RPMI7951 (cell line): ENCODE data around the gene TENM4. TPM values are rescaled to one million over a fixed set of nuclear protein-coding genes. Genes with fewer than 3 reads are reported as not detected.

Experiments used
- DNase-seq: peaks from one replicate; pipeline ENCODE4 v3.0.0-alpha.2; 2012; ENCODE audit warnings: low read depth
- total RNA-seq: library from RNA; depleted of rRNA; stranded (reverse); fragments of >200 nt; shearing (Covaris generic); gene quantifications from 2 replicates; pipeline ENCODE4 v1.2.3, GENCODE V29; 2014

The TENM4 gene
- total RNA-seq, 1 experiment from 2014 or later = 25.1 TPM

DNA sequence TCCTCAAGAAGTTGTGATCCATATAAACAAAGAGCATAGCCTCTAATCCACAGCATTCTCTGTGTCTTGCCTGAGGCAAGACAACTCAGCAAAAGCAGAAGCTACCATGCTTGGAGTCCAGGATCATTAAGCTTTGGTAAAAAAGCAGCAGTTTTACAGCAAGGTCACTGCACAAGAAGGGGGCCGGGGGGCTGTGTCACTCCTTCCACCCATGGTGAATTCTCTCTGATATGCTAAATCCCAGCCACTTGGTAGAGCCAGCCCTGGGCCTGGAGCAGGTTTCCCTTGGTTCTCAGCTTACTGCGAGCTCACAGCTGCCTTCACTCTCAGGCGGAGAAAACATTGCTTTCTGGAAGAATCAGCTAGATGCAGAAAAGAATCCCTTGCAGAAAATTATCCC, 144.7 kb downstream of the TENM4 start:
- DNase-seq = peak; percentile 81

GRCh38 chr11:79294845-79295731, 145.7 kb downstream of the TENM4 start:
- DNase-seq = peak; percentile 55

DNA sequence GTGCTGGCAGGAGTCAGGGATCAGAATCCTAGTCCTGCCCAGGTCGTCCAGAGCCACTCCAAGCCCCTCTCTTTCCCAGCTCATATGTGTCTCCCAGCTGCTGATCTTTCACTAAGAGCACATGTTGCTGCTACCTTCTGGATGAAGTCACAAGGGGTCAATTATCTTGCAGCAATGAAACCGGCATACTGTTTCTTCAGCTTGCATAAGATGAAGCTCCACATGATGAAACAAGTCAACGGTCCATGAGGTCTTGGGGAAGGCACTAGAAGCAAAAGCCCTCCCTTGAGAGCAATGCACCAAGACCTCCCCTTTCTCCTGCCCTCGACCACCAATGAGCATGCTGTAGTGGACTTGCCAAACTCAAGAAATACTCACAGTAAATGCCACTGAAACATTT, 148.9 kb downstream of the TENM4 start:
- no peak for DNase-seq

DNA sequence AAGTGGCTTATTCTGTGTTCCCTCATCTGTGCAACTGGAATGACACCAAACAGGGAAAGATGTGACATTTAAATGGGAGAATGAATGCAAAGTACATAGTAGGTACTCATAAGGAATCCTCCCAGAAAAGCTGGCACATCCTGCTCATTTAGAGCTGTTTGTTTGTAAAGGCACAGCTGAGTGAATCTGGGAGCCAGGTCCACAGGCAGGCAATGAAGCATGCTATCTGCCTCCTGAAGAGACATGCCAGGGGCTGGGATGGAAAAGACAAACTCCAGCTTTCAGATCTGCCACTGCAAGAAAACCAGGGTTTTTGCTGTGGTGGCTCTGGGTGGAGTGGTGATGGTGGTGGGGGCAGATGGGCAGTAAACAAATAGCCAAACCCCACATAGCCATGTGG, 150.1 kb downstream of the TENM4 start:
- DNase-seq = no peak

DNA sequence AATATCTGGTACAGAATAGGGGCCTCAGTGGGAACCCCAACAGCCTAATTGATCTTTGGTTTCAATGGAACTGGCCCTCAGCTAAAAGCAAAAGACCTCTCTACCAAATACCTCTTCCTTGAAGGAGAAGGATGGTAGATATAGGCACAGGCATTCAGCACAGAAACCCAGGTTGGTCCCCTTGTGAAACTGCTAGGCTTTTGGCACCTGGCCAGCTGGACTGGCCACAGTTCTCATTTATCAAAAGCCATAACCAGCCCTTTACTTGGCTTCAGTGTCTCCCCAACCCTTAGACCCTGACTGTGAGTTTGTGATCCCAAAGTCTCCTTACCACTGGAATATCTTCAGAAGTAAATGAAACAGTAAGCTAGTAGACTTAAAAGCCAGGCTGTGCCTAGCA, 152.9 kb downstream of the TENM4 start:
- DNase-seq = no peak

DNA sequence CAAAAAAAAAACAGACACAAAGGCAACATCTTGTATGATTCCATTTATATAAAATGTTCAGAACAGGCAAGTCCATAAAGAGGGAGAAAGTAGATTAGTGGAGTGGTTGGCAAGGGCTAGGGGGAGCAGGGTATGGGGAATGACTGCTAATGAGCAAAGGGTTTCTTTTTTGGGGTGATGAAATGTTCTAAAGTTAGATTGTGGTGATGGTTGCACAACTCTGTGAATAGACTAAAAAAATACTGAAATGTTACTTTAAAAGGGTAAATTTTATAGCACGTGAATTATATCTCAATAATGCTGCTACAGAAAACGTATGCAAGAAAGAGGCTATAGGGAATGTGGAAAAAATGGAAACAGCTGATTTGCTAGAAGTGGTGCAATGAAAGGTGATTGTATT, 155.1 kb downstream of the TENM4 start:
- DNase-seq = no peak

GRCh38 chr11:79276736-79277325, 164.0 kb downstream of the TENM4 start:
- no peak for DNase-seq

GRCh38 chr11:79274636-79275331, 166.0 kb downstream of the TENM4 start:
- peak; percentile 83 for DNase-seq

GRCh38 chr11:79273781-79274180, 167.0 kb downstream of the TENM4 start:
- DNase-seq = no peak

GRCh38 chr11:79269611-79270307, 171.1 kb downstream of the TENM4 start:
- DNase-seq = no peak

GRCh38 chr11:79266396-79266795, 174.4 kb downstream of the TENM4 start:
- no peak for DNase-seq

DNA sequence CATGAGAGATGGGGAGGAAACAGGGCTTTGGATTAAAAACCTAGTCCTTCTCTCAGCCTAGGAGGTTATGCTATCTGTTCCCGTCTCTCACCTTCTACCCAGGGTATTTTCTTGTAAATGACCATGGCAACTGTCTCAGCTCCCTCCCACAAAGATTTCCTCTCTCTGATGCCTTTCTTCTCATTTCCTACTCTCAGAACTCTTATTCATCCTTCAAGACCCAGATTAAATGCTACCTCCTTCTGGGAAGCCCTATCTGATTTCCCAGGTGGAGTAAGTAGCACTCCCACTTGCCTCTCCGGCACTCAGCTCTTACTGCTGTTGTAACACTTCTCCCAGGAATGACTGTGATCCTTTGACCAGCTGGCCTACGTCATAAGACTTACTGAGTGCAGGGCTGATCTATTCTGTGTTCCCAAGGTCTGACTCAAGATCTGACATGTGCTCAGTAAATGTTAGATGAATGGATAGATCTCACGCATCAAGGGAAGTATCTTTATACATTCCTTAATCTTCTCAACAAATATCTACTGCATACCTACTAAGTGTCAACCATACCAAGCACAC, 175.0 kb downstream of the TENM4 start:
- peak; percentile 24 for DNase-seq

GRCh38 chr11:79264284-79264683, 176.5 kb downstream of the TENM4 start:
- DNase-seq = no peak

DNA sequence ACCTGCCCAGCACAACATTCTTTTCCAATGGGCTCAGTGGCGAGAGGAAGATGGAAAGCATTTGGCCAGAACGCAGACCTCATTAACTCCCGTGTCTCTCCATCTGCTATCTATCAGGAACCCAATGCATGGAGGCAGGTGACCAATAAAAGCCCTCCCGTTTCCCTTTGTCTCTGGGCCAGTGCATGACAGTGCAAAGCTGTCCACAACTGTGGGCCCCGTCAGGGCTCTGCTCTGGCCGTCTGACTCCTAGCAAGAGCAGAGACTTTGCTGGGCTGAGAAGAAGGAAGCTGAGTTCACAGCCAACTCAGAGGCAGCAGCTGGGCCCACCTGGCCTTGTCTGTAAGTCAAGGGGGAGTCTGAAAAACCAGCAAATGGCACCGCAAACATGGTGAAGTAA, 177.8 kb downstream of the TENM4 start:
- peak; percentile 28 for DNase-seq

DNA sequence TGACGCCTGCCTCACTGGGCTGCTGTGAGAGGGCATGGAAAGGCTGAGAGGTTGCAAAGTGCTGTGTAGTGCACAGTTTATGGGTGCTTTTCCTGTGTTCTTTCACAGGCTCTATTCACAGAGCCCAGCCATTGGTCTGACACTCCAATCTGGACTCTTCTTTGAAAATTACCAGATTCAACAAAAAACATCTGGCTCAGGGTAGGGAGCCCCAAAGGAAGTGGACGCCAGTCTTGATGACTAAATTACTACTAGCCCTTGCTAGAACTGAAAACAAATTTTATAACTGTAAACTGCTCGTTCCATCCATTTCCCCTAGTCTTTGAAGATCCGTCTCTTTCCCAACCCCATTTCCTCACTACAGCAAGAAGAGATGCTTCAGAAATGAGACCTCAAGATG, 178.6 kb downstream of the TENM4 start:
- peak; percentile 34 for DNase-seq

GRCh38 chr11:79261684-79262083, 179.1 kb downstream of the TENM4 start:
- DNase-seq = no peak

DNA sequence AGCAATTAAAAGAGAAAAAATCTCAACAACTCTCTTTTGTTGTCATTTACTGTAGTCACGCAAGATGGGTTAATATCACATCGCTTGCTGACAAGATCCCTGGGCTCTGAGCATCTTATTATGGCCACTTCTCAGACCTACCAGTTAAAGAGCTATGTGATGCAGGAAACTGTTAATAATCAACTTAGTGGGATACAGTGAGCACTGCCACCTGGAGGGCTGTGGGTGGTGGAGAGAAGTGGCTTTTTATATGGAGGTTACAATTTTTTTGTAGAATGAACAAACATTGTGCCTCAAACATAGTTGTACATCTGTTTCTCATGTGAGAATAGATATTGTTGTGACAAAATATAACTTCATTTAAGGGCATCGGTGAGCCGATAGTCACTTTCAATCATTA, 181.0 kb downstream of the TENM4 start:
- no peak for DNase-seq

- DNase-seq = no peak
Observed at GRCh38 chr11:79258576-79258975, 182.3 kb downstream of the TENM4 start.

DNA sequence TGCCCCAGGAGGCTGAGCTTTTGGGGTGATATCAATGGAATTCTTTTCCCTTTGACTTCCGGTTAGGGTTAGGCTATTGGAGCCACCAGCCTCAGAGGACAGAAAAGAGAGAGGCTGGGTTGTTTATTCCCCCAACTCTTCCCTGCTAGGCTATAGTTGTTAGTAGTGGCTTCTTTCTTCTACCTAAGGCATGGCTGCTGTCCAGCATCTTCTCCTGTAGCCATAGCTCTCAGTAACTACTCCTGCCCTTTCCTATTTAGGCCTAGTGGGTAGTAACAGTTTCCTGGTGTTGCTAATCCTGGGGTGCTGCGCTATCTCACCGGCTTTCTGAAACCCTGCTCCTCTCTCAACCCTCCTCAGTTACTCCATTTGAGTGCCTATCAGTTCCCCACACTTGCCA, 184.9 kb downstream of the TENM4 start:
- no peak for DNase-seq

GRCh38 chr11:79253280-79253679, 187.6 kb downstream of the TENM4 start:
- DNase-seq = no peak

DNA sequence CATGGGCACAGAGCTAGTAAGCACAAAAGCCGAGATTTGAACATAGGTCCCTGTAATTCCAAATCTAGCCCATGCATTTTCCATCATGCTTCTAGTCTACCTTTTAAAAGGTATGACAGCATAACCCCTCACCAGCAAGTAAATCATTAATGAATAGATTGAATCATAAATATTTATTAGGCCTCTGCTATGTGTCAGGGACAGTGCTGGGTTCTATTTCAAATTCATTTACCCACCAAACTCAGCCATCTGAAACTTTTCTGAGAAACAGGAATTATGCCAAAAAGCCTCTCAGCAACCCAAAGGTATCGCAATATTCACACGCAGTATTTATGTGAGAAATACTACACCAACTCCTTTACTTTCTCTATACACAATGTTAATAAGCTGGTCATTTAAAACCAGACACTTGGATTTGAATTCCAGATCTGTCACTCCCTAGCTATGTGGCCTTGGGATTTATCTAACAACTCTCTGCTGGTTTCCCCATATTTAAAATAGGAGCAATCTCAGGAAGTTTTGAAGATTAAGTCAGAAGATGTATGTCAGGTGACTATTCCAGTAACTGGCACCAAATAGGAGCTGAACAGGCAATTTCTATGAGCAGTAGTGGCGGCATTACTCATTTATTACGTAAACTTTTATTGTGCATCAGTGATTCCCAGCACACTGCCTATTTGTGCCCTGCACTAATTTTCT, 191.4 kb downstream of the TENM4 start:
- DNase-seq = no peak
